SIG-M5 treated with dmso at 0.1 percent for 504 hours (cell line): Measurements from ENCODE around the gene OPN1MW.
"Not testable (repeated sequence)": the region's sequence is repeated elsewhere in the genome, so short reads cannot be mapped to it uniquely, and the experiment has no call there.

Experiments
- DNase-seq: peaks from one replicate; lab custom pipeline; 2025; ENCODE audit not compliant: unreplicated experiment; lab: John Stamatoyannopoulos, UW

OPN1MW gene

GRCh38 chrX:154182296-154182695, at the start of gene OPN1MW:
OPN1MW (plus strand) TSS chrX:154182596; CDS start chrX:154182678, 82 bp downstream.
- DNase-seq: not testable (repeated sequence)

- DNase-seq: no peak
Observed at GRCh38 chrX:154135458-154136229, 46.8 kb upstream of the OPN1MW start.

- peak; percentile 18 for DNase-seq
Observed at GRCh38 chrX:154136627-154137161, 45.7 kb upstream of the OPN1MW start.

- DNase-seq: no peak
Observed at GRCh38 chrX:154138857-154139256, 43.5 kb upstream of the OPN1MW start.

GRCh38 chrX:154140206-154140605, 42.2 kb upstream of the OPN1MW start:
- no peak for DNase-seq

GRCh38 chrX:154140742-154141141, 41.7 kb upstream of the OPN1MW start:
- no peak for DNase-seq

GRCh38 chrX:154142386-154142785, 40.0 kb upstream of the OPN1MW start:
- DNase-seq: no peak

- no peak for DNase-seq
Observed at GRCh38 chrX:154142950-154143745, 39.2 kb upstream of the OPN1MW start.

GRCh38 chrX:154144010-154144409, 38.4 kb upstream of the OPN1MW start, which contains the start of gene OPN1LW:
OPN1LW (plus strand) TSS chrX:154144243; CDS start chrX:154144284, 41 bp downstream.
- DNase-seq: not testable (repeated sequence)

- DNase-seq: not testable (repeated sequence)
Observed at GRCh38 chrX:154151030-154151429, 31.4 kb upstream of the OPN1MW start.

GRCh38 chrX:154156221-154156620, 26.2 kb upstream of the OPN1MW start:
- DNase-seq: not testable (repeated sequence)

- DNase-seq: not testable (repeated sequence)
Observed at GRCh38 chrX:154157207-154157606, 25.2 kb upstream of the OPN1MW start.

GRCh38 chrX:154159345-154159744, 23.1 kb upstream of the OPN1MW start:
- DNase-seq: not testable (repeated sequence)

- DNase-seq: not testable (repeated sequence)
Observed at GRCh38 chrX:154164902-154165301, 17.5 kb upstream of the OPN1MW start.

GRCh38 chrX:154168384-154168783, 14.0 kb upstream of the OPN1MW start:
- not testable (repeated sequence) for DNase-seq

GRCh38 chrX:154172535-154172943, 9.9 kb upstream of the OPN1MW start:
- not testable (repeated sequence) for DNase-seq

GRCh38 chrX:154174356-154174755, 8.0 kb upstream of the OPN1MW start:
- DNase-seq: not testable (repeated sequence)

GRCh38 chrX:154183794-154184193, 1.4 kb downstream of the OPN1MW start:
- DNase-seq: not testable (repeated sequence)

GRCh38 chrX:154192846-154193245, 10.4 kb downstream of the OPN1MW start:
- DNase-seq: not testable (repeated sequence)

GRCh38 chrX:154194316-154194715, 11.9 kb downstream of the OPN1MW start:
- DNase-seq: not testable (repeated sequence)

GRCh38 chrX:154196466-154196865, 14.1 kb downstream of the OPN1MW start:
- not testable (repeated sequence) for DNase-seq
